ENCODE results near the gene GPR146.

The GPR146 gene

GRCh38 chr7:1080921-1081255 is 36.5 kb downstream of the GPR146 start:
- no peak for DNase-seq

- DNase-seq = no peak
These were observed 37.0 kb downstream of the GPR146 start for GRCh38 chr7:1081336-1081735.

GRCh38 chr7:1081931-1082401 is 37.6 kb downstream of the GPR146 start:
- DNase-seq = no peak

GRCh38 chr7:1083729-1084657 is 39.6 kb downstream of the GPR146 start:
- DNase-seq = peak; percentile 25

GRCh38 chr7:1085266-1085665 is 40.9 kb downstream of the GPR146 start:
- DNase-seq = no peak

GRCh38 chr7:1085910-1086421 is 41.6 kb downstream of the GPR146 start:
- no peak for DNase-seq

GRCh38 chr7:1086588-1087464 is 42.5 kb downstream of the GPR146 start:
- DNase-seq = peak; percentile 61

GRCh38 chr7:1087465-1087814 is 43.1 kb downstream of the GPR146 start:
- DNase-seq = no peak

- DNase-seq = peak; percentile 7
These were observed 43.9 kb downstream of the GPR146 start, which contains the start of gene GPER1 for GRCh38 chr7:1087952-1088920. Gene GPER1, plus strand, starts transcription at chr7:1088113. Its CDS starts 3,616 bp downstream, at chr7:1091729.

GRCh38 chr7:1090236-1090635 is 45.9 kb downstream of the GPR146 start:
- no peak for DNase-seq

- no peak for DNase-seq
These were observed 46.6 kb downstream of the GPR146 start for GRCh38 chr7:1090686-1091643.

- no peak for DNase-seq
These were observed 47.3 kb downstream of the GPR146 start for GRCh38 chr7:1091644-1092027.

- no peak for DNase-seq
These were observed 47.9 kb downstream of the GPR146 start for GRCh38 chr7:1092161-1092632.

- no peak for DNase-seq
These were observed 48.6 kb downstream of the GPR146 start for GRCh38 chr7:1092806-1093501.

- DNase-seq = no peak
These were observed 49.1 kb downstream of the GPR146 start for GRCh38 chr7:1093502-1093843.

- DNase-seq = no peak
These were observed 49.7 kb downstream of the GPR146 start for GRCh38 chr7:1093916-1094508.

- no peak for DNase-seq
These were observed 50.5 kb downstream of the GPR146 start for GRCh38 chr7:1094870-1095269.

GRCh38 chr7:1095621-1096155 is 51.3 kb downstream of the GPR146 start:
- no peak for DNase-seq
